Panc1 (cell line): ENCODE measurements around the gene HES3. TPM values are rescaled to one million over a fixed set of nuclear protein-coding genes. Genes with fewer than 3 reads are reported as not detected.

Source experiments
- ATAC-seq: fragments of 200-7000 bp; cut with Tn5 transposase; 2 replicates; pipeline ENCODE4 v1.9.1; 2020; ENCODE audit warnings: mild to moderate bottlenecking, moderate library complexity
- BruUV-seq: library from RNA; stranded (reverse); fragments of 400-500 nt; replicated peaks from 2 replicates; lab custom pipeline; 2021; lab: Mats Ljungman, UMichigan
- CTCF ChIA-PET: fragments of 300-600 bp; sonication (Branson Sonifier 250); formaldehyde crosslinking; loops from one replicate; lab custom pipeline; 2022; ENCODE audit warnings: antibody characterized with exemption; lab: Charles Lee
- POLR2A ChIA-PET: fragments of 300-600 bp; sonication (Branson Sonifier 250); formaldehyde crosslinking; loops from one replicate; lab custom pipeline; 2022; ENCODE audit warnings: antibody characterized with exemption; lab: Charles Lee
- DNase-seq: peaks from one replicate; pipeline ENCODE4 v3.0.0-alpha.2; 2010; ENCODE audit warnings: low read depth, low spot score
- H3K27ac ChIP-seq: 2 replicates; pipeline ENCODE4 v1.5.1; 2011; ENCODE audit warnings: mild to moderate bottlenecking, low read length, inconsistent platforms
- H3K27me3 ChIP-seq: fragments of 200-500 bp; sonication (Bioruptor generic); 2 replicates; pipeline ENCODE4 v1.6.0; 2014; ENCODE audit warnings: low read length, inconsistent platforms; ENCODE audit not compliant: control insufficient read depth, insufficient read depth
- H3K36me3 ChIP-seq: fragments of 200-500 bp; sonication (Bioruptor generic); 2 replicates; pipeline ENCODE4 v1.5.1; 2014; ENCODE audit warnings: inconsistent platforms, mild to moderate bottlenecking, low read length, moderate library complexity; ENCODE audit not compliant: control insufficient read depth, insufficient read depth
- H3K4me1 ChIP-seq: 2 replicates; pipeline ENCODE4 v1.5.1; 2011; ENCODE audit warnings: inconsistent platforms, mild to moderate bottlenecking, low read length, moderate library complexity; ENCODE audit not compliant: control insufficient read depth, insufficient read depth
- H3K4me3 ChIP-seq, 2 experiments: 2 replicates each; pipeline ENCODE4 v1.5.1; 2011 to 2012; ENCODE audit warnings: low read depth in 2 of 2, low read length in 2 of 2, mild to moderate bottlenecking in 2 of 2, inconsistent platforms in 1 of 2, moderate library complexity in 1 of 2
- H3K9me3 ChIP-seq: fragments of 200-500 bp; sonication (Bioruptor generic); 2 replicates; pipeline ENCODE4 v1.5.1; 2014; ENCODE audit warnings: low read depth, mild to moderate bottlenecking, inconsistent platforms, low read length, moderate library complexity; ENCODE audit not compliant: control insufficient read depth, insufficient read depth
- POLR2AphosphoS5 ChIP-seq: IDR thresholded peaks from 2 replicates; pipeline ENCODE4 v1.6.1; 2012; ENCODE audit warnings: mild to moderate bottlenecking, low read depth, low read length, moderate library complexity
- SIN3A ChIP-seq: IDR thresholded peaks from 2 replicates; pipeline ENCODE4 v1.6.1; 2012; ENCODE audit warnings: low read depth, mild to moderate bottlenecking, low read length, moderate library complexity, borderline replicate concordance; ENCODE audit not compliant: insufficient read depth
- TCF7L2 ChIP-seq: IDR thresholded peaks from 2 replicates; pipeline ENCODE4 v1.6.1; 2011; ENCODE audit warnings: mild to moderate bottlenecking, low read depth, low read length, inconsistent platforms
- in situ Hi-C: cut with HindIII; loops from 2 replicates; pipeline ENCODE4 v1.10.0; 2016; ENCODE audit warnings: low sequenced_read_pairs, low pct_unique_long_range_greater_than_20kb
- intact Hi-C: fragments of 100-400 bp; cut with micrococcal nuclease; formaldehyde crosslinking; loops from one replicate; pipeline ENCODE4 v1.10.0; 2022; ENCODE audit not compliant: unreplicated experiment
- total RNA-seq: library from RNA; stranded (reverse); gene quantifications from one replicate; pipeline ENCODE4 v1.2.1, GENCODE V29; 2021; ENCODE audit not compliant: unreplicated experiment
- TF ChIP-seq, protein P1 (sequence below), 2 experiments: IDR thresholded peaks; 2 replicates each; pipeline ENCODE4 v1.6.1; 2011 to 2012; ENCODE audit warnings: low read depth in 2 of 2, control low read depth in 1 of 2, low read length in 1 of 2, mild to moderate bottlenecking in 1 of 2, moderate library complexity in 1 of 2; ENCODE audit not compliant: insufficient read depth in 1 of 2
- TF ChIP-seq, protein P2 (sequence below): fragments of 450-650 bp; IDR thresholded peaks from 2 replicates; pipeline ENCODE4 v1.5.1; 2017; ENCODE audit warnings: mild to moderate bottlenecking

HES3 gene
- total RNA-seq, 1 experiment from 2014 or later = not detected

DNA sequence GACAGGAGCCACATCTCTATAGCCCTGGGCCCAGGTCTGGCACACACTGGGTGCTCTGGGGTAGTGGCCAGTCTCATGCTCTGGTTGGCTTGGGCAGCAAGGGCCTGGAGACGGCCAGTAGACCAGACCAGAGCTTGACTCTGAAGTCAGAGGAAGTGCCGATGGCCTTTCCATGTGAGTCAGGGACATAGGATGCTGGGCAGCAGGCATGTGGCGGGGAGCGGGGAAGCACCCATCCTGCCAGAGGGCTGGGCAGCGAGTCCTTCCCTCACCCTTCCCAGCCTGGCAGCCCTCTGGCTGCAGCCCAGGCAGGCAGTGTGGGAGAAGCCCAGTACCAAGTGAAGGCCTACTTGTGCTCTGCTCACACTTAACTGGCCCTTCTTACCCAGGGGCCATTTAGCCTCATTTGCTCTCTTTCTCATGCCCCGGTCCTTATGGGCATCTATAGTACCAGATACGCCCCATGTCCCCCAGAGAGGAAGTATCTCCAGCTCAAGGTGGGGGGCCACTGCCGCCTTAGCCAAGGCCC lies 13.6 kb downstream of the HES3 start:
- no peaks in the 10 kb centered on the region for H3K4me1 ChIP-seq
- H3K4me3 ChIP-seq = no peak overlapping the region
- H3K27me3 ChIP-seq = no peaks in the 10 kb centered on the region
- CTCF ChIA-PET = no interaction called here
- TF ChIP-seq, protein P1, sequence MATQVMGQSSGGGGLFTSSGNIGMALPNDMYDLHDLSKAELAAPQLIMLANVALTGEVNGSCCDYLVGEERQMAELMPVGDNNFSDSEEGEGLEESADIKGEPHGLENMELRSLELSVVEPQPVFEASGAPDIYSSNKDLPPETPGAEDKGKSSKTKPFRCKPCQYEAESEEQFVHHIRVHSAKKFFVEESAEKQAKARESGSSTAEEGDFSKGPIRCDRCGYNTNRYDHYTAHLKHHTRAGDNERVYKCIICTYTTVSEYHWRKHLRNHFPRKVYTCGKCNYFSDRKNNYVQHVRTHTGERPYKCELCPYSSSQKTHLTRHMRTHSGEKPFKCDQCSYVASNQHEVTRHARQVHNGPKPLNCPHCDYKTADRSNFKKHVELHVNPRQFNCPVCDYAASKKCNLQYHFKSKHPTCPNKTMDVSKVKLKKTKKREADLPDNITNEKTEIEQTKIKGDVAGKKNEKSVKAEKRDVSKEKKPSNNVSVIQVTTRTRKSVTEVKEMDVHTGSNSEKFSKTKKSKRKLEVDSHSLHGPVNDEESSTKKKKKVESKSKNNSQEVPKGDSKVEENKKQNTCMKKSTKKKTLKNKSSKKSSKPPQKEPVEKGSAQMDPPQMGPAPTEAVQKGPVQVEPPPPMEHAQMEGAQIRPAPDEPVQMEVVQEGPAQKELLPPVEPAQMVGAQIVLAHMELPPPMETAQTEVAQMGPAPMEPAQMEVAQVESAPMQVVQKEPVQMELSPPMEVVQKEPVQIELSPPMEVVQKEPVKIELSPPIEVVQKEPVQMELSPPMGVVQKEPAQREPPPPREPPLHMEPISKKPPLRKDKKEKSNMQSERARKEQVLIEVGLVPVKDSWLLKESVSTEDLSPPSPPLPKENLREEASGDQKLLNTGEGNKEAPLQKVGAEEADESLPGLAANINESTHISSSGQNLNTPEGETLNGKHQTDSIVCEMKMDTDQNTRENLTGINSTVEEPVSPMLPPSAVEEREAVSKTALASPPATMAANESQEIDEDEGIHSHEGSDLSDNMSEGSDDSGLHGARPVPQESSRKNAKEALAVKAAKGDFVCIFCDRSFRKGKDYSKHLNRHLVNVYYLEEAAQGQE (IDR thresholded peaks at IDR 0.05; ENCODE audit: insufficient read depth in 1 of 2, low read depth in 2 of 2, low read length in 1 of 2) = no peak
- TF ChIP-seq, protein P2, sequence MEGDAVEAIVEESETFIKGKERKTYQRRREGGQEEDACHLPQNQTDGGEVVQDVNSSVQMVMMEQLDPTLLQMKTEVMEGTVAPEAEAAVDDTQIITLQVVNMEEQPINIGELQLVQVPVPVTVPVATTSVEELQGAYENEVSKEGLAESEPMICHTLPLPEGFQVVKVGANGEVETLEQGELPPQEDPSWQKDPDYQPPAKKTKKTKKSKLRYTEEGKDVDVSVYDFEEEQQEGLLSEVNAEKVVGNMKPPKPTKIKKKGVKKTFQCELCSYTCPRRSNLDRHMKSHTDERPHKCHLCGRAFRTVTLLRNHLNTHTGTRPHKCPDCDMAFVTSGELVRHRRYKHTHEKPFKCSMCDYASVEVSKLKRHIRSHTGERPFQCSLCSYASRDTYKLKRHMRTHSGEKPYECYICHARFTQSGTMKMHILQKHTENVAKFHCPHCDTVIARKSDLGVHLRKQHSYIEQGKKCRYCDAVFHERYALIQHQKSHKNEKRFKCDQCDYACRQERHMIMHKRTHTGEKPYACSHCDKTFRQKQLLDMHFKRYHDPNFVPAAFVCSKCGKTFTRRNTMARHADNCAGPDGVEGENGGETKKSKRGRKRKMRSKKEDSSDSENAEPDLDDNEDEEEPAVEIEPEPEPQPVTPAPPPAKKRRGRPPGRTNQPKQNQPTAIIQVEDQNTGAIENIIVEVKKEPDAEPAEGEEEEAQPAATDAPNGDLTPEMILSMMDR = no peak
- TF ChIP-seq SIN3A = no peak
- TF ChIP-seq POLR2AphosphoS5 = no peak
- no peak for TF ChIP-seq TCF7L2
- H3K36me3 ChIP-seq = no peaks in the 10 kb centered on the region
- BruUV-seq = no TSS peak
- ATAC-seq (no peak), DNase-seq (no peak)
- POLR2A ChIA-PET = no interaction called here
- no peak overlapping the region for H3K27ac ChIP-seq
- in situ Hi-C loops = no loop called here
- H3K9me3 ChIP-seq = no peaks in the 10 kb centered on the region
- intact Hi-C loops = no loop called here

GRCh38 chr1:6258675-6259074 lies 14.7 kb downstream of the HES3 start:
- H3K4me3 ChIP-seq = no peak overlapping the region
- in situ Hi-C loops (no loop called here), intact Hi-C loops (no loop called here)
- H3K9me3 ChIP-seq = no peaks in the 10 kb centered on the region
- POLR2A ChIA-PET = interaction anchor here (0.6 kb wide), 2 partner anchors 101 to 181 kb away, joined by 3 to 5 read pairs; no protein-coding TSS in a partner anchor
- ATAC-seq (no peak), DNase-seq (no peak)
- no peaks in the 10 kb centered on the region for H3K27me3 ChIP-seq
- H3K4me1 ChIP-seq = no peaks in the 10 kb centered on the region
- H3K36me3 ChIP-seq = no peaks in the 10 kb centered on the region
- CTCF ChIA-PET = interaction anchor here (0.7 to 0.9 kb wide), 2 partner anchors 85 to 95 kb away, joined by 3 to 6 read pairs; no protein-coding TSS in a partner anchor
- BruUV-seq = no TSS peak
- TF ChIP-seq, protein P2 = no peak
- TF ChIP-seq POLR2AphosphoS5 (no peak), TCF7L2 (no peak), SIN3A (no peak)
- TF ChIP-seq, protein P1 (IDR thresholded peaks at IDR 0.05; ENCODE audit: insufficient read depth in 1 of 2, low read depth in 2 of 2, low read length in 1 of 2) = no peak
- no peak overlapping the region for H3K27ac ChIP-seq
